Middle frontal gyrus (tissue), 1 donor: ENCODE results near the gene NPAS2.

Experiments used
- DNase-seq: peaks from one replicate; pipeline ENCODE4 v3.0.0-alpha.2; 2015; ENCODE audit warnings: low spot score; ENCODE audit errors: extremely low spot score

NPAS2 gene

DNA sequence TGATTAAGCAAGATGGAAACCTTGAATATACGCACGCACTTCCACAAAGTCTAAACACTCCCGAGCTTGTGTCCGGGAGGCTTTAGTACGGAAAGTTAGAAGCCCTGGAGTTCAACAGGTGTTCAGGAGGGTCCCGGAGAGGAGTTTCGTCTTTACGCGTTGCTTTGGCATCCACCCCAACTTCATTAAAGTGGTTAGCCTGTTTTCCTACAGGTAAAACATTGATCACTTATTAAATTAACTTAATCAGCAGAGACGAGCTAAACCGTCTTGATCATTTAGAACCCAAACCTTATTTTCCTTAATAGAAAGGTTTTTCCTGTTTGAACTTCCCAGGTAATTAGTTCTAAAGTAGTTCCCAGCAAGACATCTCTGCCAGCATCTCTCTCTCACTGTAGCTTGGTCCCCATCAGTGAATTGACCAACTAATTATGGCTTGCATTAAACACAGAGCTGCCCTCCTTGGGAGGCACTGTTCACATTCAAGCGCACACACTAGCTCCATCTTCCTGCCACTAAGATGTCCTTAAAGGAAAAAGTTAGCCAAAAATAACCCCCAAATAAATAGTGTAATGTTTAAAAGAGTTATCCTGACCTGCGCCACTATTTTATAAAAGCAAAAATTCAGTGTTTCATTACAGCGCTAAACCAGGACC is 1.4 kb downstream of the NPAS2 start:
- DNase-seq = no peak

DNA sequence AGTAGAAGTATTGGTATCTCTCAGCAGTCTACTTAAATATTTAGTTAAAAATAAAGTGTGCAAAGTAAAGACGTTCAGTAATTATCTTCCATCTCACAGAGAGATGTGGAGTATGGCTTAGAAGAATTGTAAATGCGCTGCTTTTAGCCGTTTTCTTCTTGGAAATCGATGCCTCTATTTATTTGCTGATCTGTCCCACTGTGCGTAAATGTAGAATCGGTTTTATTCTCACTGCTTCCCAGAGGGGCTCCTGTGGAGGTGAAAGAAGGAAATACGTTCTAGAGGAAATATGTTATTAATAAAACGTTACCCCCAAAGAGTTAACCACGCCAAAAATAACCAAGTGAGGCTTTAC is 1.9 kb downstream of the NPAS2 start:
- no peak for DNase-seq

DNA sequence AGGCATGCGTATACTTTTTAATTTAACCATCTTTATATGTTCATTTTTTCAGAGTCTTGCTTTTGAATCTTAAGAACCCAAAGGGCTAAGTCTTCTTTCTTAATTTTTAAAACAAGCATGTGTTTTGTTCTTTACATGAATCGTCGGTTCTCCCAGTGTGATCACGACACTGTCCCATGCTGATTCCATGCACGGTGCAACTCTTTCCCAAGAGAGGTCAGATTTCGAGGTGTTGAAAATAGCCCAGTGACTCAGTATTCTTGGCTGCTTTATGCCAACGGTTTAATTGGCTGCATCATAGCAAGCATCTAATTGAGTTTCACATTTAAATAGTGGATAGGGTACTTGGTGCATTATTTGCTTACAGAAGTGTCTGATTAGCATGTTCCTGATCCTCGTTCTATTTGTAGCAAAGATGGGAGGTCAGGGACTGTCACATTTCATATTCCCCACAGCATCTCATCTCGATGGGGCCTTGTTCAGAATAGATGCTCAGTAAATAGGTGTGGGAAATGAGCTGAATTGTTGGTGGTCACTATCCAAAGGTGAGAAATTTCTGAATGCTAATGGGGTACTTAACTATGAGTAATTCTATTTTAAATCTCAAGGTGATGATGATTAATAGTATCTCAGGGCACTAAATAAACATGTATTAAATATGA is 2.8 kb downstream of the NPAS2 start:
- DNase-seq = no peak

DNA sequence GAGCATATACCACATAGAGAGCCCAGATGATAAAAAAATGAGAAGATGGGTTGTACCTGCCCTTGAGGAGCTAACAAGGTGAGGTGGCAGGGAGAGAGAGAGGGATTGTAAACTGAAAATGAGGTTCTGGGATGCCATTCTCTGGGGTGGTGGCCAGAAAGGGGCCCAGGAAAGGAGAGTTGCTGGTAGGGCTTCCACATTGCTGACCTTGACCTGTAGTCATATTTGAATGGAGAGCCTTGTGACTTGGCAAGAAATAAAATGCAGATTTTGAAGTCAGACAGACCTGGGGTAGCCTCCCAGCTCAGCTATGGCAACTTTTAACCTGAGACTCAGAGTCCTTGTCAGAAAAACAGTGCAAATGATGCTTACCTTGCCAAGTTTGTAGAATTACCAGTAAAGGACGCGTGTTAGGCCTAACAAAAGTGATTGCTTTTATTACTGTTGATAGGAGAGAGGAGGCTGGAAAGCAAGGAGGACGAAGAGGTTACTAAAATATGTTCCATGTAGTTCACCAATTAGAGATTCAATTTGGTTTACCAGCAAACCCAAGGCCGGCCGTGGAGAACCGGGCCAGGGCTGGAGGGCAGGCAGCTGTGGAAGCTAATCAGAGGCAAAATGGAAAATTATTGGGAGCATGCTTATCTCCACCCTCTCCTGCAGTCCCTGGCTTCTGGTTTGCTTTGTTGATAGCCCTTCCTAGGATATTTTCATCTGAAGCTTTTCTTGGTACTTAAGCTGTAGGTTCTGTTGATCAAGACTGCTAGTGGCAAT is 3.9 kb downstream of the NPAS2 start:
- no peak for DNase-seq

DNA sequence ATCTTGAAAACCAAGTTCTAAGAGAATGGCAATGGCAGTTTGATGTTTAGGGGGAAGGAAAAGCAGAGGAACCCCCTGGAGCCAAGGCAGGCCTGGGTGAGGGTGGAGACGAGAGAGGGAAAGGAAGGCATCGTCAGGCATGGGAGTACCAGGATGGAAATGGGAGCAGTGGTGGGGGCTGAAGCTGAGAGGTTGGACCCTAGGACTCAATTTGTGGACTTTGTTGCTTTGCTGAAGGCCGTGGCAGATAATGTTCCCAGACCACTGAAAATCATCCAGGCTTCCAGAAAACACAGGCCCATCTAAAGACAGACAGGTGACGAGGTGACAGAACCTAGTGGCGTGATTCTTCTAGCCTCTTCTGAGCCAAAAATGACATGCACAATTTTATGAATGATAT is 4.9 kb downstream of the NPAS2 start:
- no peak for DNase-seq

DNA sequence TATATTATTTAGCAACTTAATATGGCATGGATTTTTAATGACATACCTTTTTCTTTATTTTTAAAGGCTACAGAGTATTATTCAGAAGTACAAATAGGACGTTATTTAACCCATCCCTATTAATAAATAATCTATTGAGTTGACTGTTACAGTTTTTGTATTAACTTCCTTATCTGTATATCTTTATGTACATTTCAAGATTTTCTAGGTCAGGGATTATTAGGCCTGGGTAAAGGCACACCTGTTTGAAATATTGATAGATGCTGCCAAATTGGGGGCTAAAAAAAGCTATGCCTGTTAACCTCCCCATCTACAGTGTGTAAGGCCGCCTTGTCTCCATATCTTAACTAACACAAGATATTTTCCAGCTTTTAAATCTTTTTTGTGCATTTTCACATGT is 6.6 kb downstream of the NPAS2 start:
- no peak for DNase-seq

DNA sequence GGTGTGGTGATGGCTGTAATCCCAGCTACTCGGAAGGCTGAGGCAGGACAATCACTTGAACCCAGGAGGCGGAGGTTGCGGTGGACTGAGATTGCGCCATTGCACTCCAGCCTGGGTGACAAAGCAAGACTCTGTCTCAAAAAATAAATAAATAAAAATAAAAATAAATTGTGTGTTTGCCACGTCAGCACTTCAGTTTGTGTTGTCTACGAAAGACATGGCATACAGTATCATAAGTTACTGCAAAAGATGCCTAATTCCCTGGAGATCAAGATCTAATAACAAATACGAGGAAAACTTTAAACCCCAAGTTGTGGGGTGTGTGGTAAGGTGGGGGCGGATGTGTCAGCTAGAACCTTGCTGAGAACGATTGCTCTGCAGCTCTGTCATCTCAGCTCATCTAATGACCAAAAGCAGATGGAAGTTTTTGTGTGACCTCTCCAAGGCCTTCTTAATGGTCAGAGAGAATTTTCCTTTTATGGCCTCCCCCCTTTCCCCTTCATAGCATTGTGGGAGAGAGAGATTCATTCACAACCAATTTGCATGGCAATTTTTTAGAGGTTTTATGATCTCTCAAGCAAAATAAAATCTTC is 11.3 kb downstream of the NPAS2 start:
- DNase-seq = no peak

DNA sequence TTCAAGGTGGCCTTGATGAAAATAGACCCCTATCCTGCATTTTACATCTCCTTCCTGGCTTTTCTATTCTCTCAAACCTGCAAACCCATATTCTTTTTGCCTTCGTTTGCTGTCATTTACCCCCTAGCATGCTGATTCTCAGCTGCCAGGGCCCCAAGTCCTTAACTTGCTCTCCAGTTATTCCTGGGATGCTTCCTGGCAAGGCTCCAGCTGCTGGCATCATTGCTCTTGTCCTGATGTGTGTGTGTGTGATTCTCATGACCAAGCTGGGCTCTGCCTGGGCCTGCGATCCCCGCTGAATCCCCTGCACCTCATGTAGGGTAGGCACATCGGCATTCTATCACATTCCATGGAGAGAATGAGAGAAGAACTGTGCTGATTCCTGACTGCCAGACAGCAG is 11.9 kb downstream of the NPAS2 start:
- DNase-seq = no peak

DNA sequence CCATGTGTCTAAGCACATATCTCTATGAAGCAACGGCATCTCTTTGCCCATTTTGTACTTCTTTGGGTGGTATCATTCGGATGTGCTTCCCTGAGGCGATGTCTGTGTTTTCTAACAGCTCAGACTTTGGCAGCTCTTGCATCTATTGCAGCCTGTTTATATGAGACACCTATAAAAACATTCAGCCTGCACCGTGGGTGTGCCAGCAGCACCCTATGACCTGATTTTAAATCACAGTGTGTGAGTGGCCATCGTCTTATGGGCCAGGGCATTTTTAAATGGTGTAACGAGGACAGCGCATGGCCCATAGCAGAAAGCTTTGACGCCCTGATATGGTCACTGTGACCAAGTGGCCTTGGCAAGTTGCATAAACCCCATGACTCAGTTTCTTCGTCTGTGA is 12.9 kb downstream of the NPAS2 start:
- no peak for DNase-seq

DNA sequence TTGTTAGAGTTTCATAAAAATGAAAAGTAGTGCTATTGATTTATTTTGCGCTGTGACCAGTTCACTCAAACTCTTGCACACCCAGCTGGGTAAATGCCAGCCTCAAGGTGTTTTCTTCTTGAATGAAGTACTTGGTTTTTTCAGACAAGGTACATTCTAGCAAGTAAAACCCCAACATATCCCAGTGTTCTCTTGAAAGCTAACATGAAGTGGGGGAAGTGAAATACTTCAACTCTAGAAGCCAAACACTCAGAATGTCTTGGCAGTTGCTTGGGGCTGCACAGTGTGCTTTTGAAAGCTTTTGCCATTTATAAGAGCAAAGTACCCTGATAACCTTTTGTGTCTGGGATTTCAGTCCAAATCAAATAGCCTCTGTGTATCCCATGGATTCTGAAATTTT is 13.4 kb downstream of the NPAS2 start:
- DNase-seq = no peak

DNA sequence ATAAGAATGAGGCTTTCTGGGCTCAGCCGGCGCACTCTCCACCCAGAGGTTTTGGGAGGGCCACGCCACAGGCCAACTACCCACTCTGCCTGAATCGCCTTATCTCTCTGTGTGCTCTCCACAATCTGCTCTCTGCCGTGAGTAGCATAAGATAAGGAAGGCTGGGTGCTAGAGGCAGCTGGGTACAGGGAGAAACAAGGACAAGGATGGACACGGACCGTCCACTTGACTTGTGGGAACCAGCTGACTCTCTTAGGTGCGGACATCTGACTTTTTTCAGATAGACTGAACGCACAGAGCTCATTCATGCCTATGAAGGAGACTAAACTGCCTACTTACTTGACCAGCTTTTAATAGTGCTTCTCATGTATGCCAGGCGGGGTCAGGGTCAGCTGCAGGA is 14.3 kb downstream of the NPAS2 start:
- DNase-seq = no peak

DNA sequence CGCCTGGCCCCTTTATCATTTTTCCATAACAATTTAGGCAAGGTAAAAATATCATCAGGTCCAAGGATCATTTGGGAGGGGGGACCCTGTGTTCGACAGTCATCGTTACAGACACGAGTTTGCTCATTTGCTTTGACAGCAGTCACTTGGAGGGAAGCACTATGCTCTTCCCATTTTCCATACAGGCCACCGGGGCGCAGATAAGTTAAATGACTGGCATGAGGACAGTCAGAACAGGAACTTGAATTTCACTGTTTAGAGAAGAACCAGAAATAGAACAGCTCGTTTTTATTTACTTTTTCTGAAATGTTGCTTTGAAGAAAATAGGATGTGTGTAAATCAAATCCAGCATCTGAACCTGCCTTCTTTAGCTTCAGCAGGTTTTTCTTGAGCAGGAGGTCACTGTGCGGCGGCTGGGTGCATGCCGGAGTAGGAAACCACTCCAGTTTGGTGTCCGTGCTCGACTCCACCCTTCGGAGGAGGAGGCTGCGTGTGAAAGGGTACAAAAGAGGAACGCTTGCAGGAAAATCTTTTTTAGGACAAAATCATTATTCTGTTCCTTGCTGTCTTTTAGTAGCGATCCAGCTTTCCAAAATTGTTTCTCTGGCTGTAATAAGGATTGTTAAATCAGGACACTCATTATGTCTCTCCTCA is 15.2 kb downstream of the NPAS2 start:
- DNase-seq = no peak

DNA sequence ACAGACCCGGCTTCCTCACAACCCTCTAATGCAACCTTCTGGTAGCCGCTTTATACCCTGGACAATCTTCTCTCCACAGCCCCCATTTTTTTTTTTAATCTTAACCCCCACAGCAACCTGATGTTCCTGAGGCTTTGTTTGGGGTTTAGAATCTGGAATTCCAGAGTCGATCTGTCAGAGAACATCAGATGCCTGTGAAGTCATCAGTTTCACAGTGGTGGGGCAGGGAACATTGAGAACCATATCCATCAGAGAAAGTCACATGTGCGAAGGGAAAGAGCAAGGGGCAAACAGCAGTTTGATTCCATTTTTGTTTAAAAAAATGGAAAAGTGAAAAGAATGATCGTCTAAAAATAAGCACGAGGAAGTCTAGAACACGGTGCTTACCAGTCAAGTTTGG is 20.6 kb downstream of the NPAS2 start:
- no peak for DNase-seq

DNA sequence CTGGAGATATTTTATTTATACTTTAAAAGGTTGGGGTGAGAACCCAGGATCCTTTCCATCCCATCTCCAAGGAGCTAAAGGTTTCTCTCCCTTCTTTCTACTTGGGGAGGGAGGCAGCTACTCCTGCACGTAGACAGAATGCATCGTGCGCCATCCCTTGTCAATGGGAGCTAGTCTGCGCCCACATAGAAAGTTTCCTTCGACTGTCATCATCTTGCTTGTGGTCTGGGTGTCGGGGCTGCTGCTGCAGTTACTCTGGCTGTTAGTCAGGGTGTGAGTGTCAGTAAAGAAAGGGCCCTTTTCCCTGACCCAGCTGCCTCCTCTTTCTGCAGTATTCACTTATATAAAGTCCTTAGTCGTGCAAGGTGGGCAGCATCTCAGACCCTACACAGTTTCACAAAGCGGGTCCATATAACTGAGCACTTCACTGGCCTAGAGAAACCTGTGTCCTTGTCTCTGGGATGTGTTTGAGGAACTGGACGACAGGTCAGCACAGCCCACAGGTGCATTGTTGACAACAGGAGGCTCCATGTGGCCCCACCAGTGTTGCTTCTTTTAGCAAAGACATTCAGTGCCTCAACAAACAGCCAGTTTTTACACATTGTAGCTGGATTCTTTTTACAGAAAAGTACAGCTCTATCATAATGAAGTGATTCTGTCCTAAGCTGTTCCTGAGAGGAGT is 22.4 kb downstream of the NPAS2 start:
- DNase-seq = no peak

DNA sequence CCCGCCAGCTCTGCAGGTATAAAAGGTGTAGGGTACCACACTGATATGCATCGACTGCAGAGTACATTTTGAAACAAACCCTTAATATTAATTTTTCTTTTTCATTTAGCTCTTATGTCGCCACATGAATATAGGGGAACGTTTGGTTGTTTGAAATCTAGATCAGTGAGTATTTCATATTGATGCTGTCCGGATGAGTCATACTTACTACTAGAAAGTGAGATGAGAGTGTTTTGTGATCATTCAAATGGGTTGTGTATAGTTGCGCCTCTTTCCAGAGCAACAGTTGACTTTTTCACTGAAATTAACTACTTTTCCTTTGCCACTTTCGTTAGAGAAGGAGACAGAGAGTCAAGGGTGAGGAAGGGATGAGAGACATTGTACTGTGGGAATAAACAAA is 24.6 kb downstream of the NPAS2 start:
- DNase-seq = no peak

DNA sequence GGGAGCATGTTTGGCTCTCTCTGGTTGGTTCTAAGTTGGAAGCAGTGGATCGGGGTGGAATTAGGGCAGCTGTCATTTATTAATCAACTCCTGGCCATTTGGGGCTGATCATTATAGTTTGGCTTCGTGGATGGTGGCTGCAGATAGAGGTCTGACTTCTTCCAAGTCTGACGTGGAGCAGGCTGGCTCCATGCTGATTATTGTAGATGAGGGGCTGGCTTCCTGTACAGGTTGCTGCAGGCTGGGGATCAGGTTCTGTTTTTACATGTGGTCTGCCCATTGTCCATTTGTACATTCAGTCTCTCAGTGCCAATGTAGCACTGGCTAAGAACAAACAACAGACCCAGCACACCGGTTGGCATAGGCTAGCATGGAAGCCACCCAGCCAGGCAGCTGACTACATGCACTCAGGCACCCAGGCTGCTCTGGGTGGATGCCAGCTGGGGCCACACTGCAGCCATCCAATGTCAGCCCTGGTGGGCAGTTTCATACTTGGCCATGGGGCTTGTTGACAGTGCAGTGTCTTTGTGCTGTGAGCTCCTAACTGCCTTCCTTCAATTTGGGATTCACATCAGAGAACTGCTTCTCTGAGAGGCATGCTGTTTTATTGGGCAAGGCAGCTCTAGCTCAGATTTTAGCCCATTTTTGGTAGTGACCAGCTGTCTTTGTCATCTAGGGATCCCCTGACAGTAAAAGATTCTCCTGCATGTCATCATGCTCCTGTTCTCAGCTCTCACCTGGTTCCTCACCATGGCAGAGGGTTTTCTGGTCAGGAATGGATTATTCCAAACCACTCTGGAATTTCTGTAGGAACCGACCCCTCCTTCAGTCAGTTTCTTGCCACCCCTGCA is 25.4 kb downstream of the NPAS2 start:
- no peak for DNase-seq

DNA sequence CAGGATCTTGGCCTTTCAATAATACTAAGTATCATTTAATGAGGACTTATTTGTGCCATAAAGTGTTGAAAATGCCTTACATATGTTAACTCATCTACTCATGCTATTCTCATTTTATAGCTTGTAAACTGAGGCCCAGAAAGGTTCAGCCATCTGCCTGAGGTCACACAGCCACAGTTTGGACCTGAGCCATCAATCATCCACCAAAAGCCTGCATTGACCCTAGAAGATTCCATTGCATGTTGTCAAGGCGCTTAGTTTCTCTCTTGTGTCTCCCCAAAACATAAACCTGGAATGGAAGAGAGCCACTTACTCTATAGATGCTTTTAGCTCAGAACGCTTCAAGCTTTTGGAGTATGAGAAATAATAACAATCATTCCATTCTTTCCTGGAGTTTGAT is 26.8 kb downstream of the NPAS2 start:
- no peak for DNase-seq

DNA sequence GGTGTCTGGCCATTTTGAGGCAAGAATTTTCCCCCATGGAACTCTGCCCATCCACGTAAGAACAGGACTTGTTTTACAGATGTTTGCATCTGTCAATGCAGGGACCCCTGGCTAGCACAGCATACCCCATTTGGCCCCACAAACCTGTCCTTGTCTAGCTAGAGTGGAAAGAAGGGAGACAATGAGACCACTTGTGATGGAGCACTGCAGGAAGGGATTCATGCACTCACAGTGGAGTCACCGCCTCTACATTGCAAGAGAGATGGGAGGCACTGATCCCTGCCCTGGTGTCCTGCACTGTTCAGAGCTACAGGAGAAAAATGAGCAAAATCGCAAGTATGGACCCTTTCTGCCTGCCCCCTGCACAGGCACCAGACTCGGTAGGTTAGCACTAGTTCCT is 32.5 kb downstream of the NPAS2 start:
- no peak for DNase-seq

DNA sequence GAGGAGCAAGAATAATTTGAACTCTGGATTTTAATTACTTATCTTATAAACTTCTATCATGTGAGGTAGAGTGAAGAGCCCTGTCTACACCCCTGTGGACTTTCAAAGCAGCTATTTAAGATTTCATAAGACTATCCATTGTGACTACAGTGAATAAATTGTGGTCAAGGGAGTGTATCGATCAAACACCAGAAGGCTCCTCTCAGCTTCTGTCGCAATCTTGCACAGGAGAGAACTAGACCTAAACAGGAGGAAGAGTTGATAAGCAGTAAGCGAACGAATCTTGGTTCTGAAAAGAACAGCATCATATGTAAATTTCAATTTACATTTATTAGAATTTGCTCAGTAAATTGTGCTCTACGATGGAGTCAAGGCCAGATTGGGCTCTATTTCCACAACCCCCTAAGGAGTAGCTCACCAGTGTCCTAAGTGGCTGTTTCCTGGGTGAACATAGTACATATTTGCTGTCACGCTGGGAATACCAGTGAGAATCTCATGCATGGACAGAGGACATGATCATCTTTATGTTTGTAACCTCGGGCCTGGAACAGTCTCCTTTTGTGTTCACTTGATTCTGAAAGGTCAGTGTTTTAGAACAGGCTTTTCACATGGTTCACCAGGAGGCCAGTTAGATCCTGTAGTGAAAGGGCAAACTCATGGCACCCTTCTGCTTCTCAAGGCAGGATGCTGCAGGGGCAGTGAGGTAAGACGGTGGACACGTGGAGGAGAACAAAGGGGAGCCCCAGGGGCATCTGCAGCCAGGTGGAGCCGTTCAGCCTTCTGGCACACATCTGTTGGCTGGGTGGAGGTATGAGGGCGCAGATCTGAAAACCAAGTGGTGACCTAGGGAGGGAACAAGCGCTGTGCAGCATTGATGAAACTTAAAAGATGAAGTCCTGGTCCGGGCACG is 33.3 kb downstream of the NPAS2 start:
- no peak for DNase-seq
